Stimulated activated memory B cell treated with anti-CD40 and anti-IgM and Interleukin-4, amounts not matched to agents 10 μg/mL and 1 μg/mL and 100 μg/mL, for 72 hours (primary cell): ENCODE results near the gene TMEM139.

ENCODE experiments used
- ATAC-seq: fragments of 150-1000 bp; cut with Tn5 transposase; 2 replicates; pipeline ENCODE4 v1.10.0; 2021
- H3K27ac Mint-ChIP-seq: one replicate; pipeline ENCODE4 v1.8.0; 2022; ENCODE audit warnings: mild to moderate bottlenecking, mixed read lengths
- H3K27me3 Mint-ChIP-seq: one replicate; pipeline ENCODE4 v1.8.0; 2022; ENCODE audit warnings: mixed read lengths
- H3K36me3 Mint-ChIP-seq: one replicate; pipeline ENCODE4 v1.8.0; 2022; ENCODE audit warnings: mixed read lengths
- H3K4me1 Mint-ChIP-seq: one replicate; pipeline ENCODE4 v1.8.0; 2022; ENCODE audit warnings: mixed read lengths
- H3K4me3 Mint-ChIP-seq: one replicate; pipeline ENCODE4 v1.8.0; 2022; ENCODE audit warnings: mild to moderate bottlenecking, moderate library complexity, mixed read lengths
- H3K9me3 Mint-ChIP-seq: one replicate; pipeline ENCODE4 v1.8.0; 2022; ENCODE audit warnings: mixed read lengths

The TMEM139 gene

GRCh38 chr7:143320620-143321019 is 35.9 kb downstream of the TMEM139 start:
- no peak overlapping the region for H3K4me3 Mint-ChIP-seq
- no peaks in the 10 kb centered on the region for H3K36me3 Mint-ChIP-seq
- H3K27me3 Mint-ChIP-seq: no peaks in the 10 kb centered on the region
- no peak for ATAC-seq
- H3K4me1 Mint-ChIP-seq: peaks cover 22% of the 10 kb centered on the region
- H3K9me3 Mint-ChIP-seq: no peaks in the 10 kb centered on the region
- peak overlapping the region; percentile 34 for H3K27ac Mint-ChIP-seq

GRCh38 chr7:143321242-143321641 is 36.5 kb downstream of the TMEM139 start:
- no peak overlapping the region for H3K4me3 Mint-ChIP-seq
- H3K4me1 Mint-ChIP-seq: peaks cover 27% of the 10 kb centered on the region
- peak overlapping the region; percentile 17 for H3K27ac Mint-ChIP-seq

GRCh38 chr7:143321734-143322133 is 37.0 kb downstream of the TMEM139 start:
- H3K27ac Mint-ChIP-seq: peak overlapping the region; percentile 17
- no peaks in the 10 kb centered on the region for H3K36me3 Mint-ChIP-seq
- peaks cover 32% of the 10 kb centered on the region for H3K4me1 Mint-ChIP-seq
- no peak for ATAC-seq
- peaks cover 4% of the 10 kb centered on the region for H3K9me3 Mint-ChIP-seq
- no peak overlapping the region for H3K4me3 Mint-ChIP-seq
- no peaks in the 10 kb centered on the region for H3K27me3 Mint-ChIP-seq

More at GRCh38 chr7:143321242-143321641, 36.5 kb downstream of the TMEM139 start:
- H3K27me3 Mint-ChIP-seq: no peaks in the 10 kb centered on the region
- no peaks in the 10 kb centered on the region for H3K36me3 Mint-ChIP-seq
- H3K9me3 Mint-ChIP-seq: peaks cover under 1% of the 10 kb centered on the region
- ATAC-seq: no peak

GRCh38 chr7:143322760-143323633 is 38.2 kb downstream of the TMEM139 start:
- Mint-ChIP-seq H3K27me3 (no peaks in the 10 kb centered on the region), H3K27ac (peak overlapping the region; percentile 17), H3K4me3 (no peak overlapping the region), H3K36me3 (no peaks in the 10 kb centered on the region), H3K9me3 (peaks cover 4% of the 10 kb centered on the region), H3K4me1 (peaks cover 43% of the 10 kb centered on the region)
- ATAC-seq: no peak

- ATAC-seq: no peak
- Mint-ChIP-seq H3K4me3 (no peak overlapping the region), H3K27me3 (no peaks in the 10 kb centered on the region), H3K36me3 (no peaks in the 10 kb centered on the region), H3K9me3 (peaks cover 4% of the 10 kb centered on the region), H3K27ac (peak overlapping the region; percentile 57), H3K4me1 (peaks cover 50% of the 10 kb centered on the region)
These were observed 38.9 kb downstream of the TMEM139 start for GRCh38 chr7:143323653-143324052.

- Mint-ChIP-seq H3K36me3 (no peaks in the 10 kb centered on the region), H3K4me3 (peak overlapping the region; percentile 47), H3K9me3 (peaks cover 4% of the 10 kb centered on the region), H3K27ac (peak overlapping the region; percentile 57), H3K27me3 (no peaks in the 10 kb centered on the region), H3K4me1 (peaks cover 52% of the 10 kb centered on the region)
- ATAC-seq: peak; percentile 69
These were observed 40.5 kb downstream of the TMEM139 start for GRCh38 chr7:143325240-143325639.

GRCh38 chr7:143327903-143328302 is 43.1 kb downstream of the TMEM139 start:
- Mint-ChIP-seq H3K36me3 (no peaks in the 10 kb centered on the region), H3K4me1 (peaks cover 52% of the 10 kb centered on the region), H3K27ac (peak overlapping the region; percentile 85), H3K4me3 (peak overlapping the region; percentile 63), H3K9me3 (peaks cover 4% of the 10 kb centered on the region), H3K27me3 (no peaks in the 10 kb centered on the region)
- ATAC-seq: peak; percentile 91

GRCh38 chr7:143329471-143330170 is 44.9 kb downstream of the TMEM139 start:
- H3K27ac Mint-ChIP-seq: no peak overlapping the region
- peaks cover 4% of the 10 kb centered on the region for H3K9me3 Mint-ChIP-seq
- no peak for ATAC-seq
- H3K4me1 Mint-ChIP-seq: peaks cover 40% of the 10 kb centered on the region
- H3K4me3 Mint-ChIP-seq: no peak overlapping the region
- no peaks in the 10 kb centered on the region for H3K27me3 Mint-ChIP-seq
- no peaks in the 10 kb centered on the region for H3K36me3 Mint-ChIP-seq

GRCh38 chr7:143331179-143331801 is 46.5 kb downstream of the TMEM139 start:
- H3K27ac Mint-ChIP-seq: no peak overlapping the region
- peaks cover 3% of the 10 kb centered on the region for H3K9me3 Mint-ChIP-seq
- no peak for ATAC-seq
- H3K4me1 Mint-ChIP-seq: peaks cover 27% of the 10 kb centered on the region
- peaks cover 8% of the 10 kb centered on the region for H3K27me3 Mint-ChIP-seq
- no peak overlapping the region for H3K4me3 Mint-ChIP-seq
- no peaks in the 10 kb centered on the region for H3K36me3 Mint-ChIP-seq

GRCh38 chr7:143334244-143334643 is 49.5 kb downstream of the TMEM139 start:
- H3K27ac Mint-ChIP-seq: no peak overlapping the region
- H3K36me3 Mint-ChIP-seq: no peaks in the 10 kb centered on the region
- H3K9me3 Mint-ChIP-seq: no peaks in the 10 kb centered on the region
- peaks cover 7% of the 10 kb centered on the region for H3K4me1 Mint-ChIP-seq
- no peak for ATAC-seq
- no peak overlapping the region for H3K4me3 Mint-ChIP-seq
- peaks cover 8% of the 10 kb centered on the region for H3K27me3 Mint-ChIP-seq

GRCh38 chr7:143337216-143337615 is 52.5 kb downstream of the TMEM139 start:
- Mint-ChIP-seq H3K27ac (no peak overlapping the region), H3K36me3 (no peaks in the 10 kb centered on the region), H3K4me1 (peaks cover 7% of the 10 kb centered on the region), H3K4me3 (no peak overlapping the region), H3K9me3 (no peaks in the 10 kb centered on the region), H3K27me3 (peaks cover 8% of the 10 kb centered on the region)
- no peak for ATAC-seq
